Psoas muscle (tissue), 8 donors: ENCODE measurements around the gene CCND2. TPM values are rescaled to one million over a fixed set of nuclear protein-coding genes. Genes with fewer than 3 reads are reported as not detected.

Experiments
- ATAC-seq, 4 donors: fragments of 200-7000 bp; cut with Tn5 transposase; one replicate each; pipeline ENCODE4 v1.9.1; 2020; ENCODE audit warnings: moderate library complexity in 3 of 4, mild to moderate bottlenecking in 2 of 4
- DNase-seq, 2 donors: peaks; one replicate each; pipeline ENCODE4 v3.0.0-alpha.2; 2020
- H3K27ac ChIP-seq: fragments of 200-600 bp; one replicate; pipeline ENCODE4 v1.8.0; 2022
- H3K27me3 ChIP-seq, 3 donors: fragments of 200-600 bp in 1 of 3; one replicate each; pipeline versions ENCODE4 v1.6.1 to v1.8.0; 2013 to 2022; ENCODE audit warnings: low read length in 2 of 3, mild to moderate bottlenecking in 2 of 3, moderate library complexity in 1 of 3; ENCODE audit not compliant: insufficient read depth in 3 of 3
- H3K36me3 ChIP-seq, 2 donors: fragments of 200-600 bp in 1 of 2; one replicate each; pipeline versions ENCODE4 v1.6.1 to v1.8.0; 2013 to 2022; ENCODE audit warnings: low read depth in 1 of 2, mild to moderate bottlenecking in 1 of 2, moderate library complexity in 1 of 2; ENCODE audit not compliant: insufficient read depth in 1 of 2
- H3K4me1 ChIP-seq: fragments of 200-600 bp; one replicate; pipeline ENCODE4 v1.8.0; 2022
- H3K4me3 ChIP-seq: fragments of 200-600 bp; one replicate; pipeline ENCODE4 v1.8.0; 2022; ENCODE audit warnings: mild to moderate bottlenecking
- H3K9me3 ChIP-seq: fragments of 200-600 bp; one replicate; pipeline ENCODE4 v1.8.0; 2022
- WGBS, 3 donors: extraction: QIAGEN DNeasy Blood & Tissue Kit; methylation state at CpG; one replicate each; pipeline versions ENCODE4 v1.1.6 to v1.1.7; 2013; 5-methylcytosine and 5-hydroxymethylcytosine counted together
- intact Hi-C, 2 donors: fragments of 100-400 bp; cut with DNase I; formaldehyde crosslinking; loops; one replicate each; pipeline versions ENCODE4 v1.11.0 to v1.14.2; 2022
- polyA plus RNA-seq, 3 donors: library from polyadenylated mRNA; stranded (reverse); fragments of 200-250 nt; gene quantifications; one replicate each; pipeline ENCODE4 v1.2.3, GENCODE V29; 2013
- total RNA-seq, 4 donors: library from RNA; stranded (reverse); fragmentation: NEBNext Ultra II Directional in 2 of 4; extraction: Animal tissue kit (Norgen Biotek cat#: 25700) in 2 of 4; gene quantifications; one replicate each; pipeline versions ENCODE4 v1.2.1 to v1.2.4, GENCODE V29; 2021 to 2023
- TF ChIP-seq, protein P1 (sequence below): fragments of 200-600 bp; IDR thresholded peaks from one replicate; pipeline ENCODE4 v1.8.0; 2022; ENCODE audit warnings: antibody characterized with exemption
- donor health status: healthy with polysubstance abuse.
- donor health status: DM: no; HTN: no; CAD: no; lungs with moderate emphysema.
- donor health status: Bipolar disorder and iron deficiency.
- donor health status: healthy.
- donor health status: DM: yes; HTN: yes; CAD: no.
- donor health status: DM: no; HTN: no; CAD: no.
- donor health status: DM: no; HTN: no; CAD: no.
- donor health status: DM: yes; HTN: yes; CAD: no.

The CCND2 gene
- total and polyA plus RNA-seq, 7 donors: 0.31 to 10.1 (median 3.3) TPM

DNA sequence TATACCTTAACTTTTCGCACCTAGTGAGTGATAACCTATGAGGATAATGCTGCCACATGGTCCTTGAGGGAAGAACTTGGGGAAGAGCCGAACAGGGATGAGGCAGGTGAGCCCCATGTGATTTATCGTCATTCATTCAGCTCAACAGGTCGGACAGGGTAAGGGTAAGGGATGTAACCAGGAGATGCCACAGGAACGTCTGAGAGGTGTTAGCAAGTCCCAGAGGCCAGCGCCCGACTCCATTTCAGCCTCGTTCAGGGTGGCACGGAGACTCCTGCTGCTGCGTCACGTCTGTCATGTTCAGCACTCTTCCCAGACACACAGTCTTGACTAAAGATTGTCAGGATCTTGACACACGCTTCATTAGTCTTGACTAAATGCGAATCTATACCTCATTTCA lies 24.1 kb downstream of the CCND2 start:
- TF ChIP-seq, protein P1, sequence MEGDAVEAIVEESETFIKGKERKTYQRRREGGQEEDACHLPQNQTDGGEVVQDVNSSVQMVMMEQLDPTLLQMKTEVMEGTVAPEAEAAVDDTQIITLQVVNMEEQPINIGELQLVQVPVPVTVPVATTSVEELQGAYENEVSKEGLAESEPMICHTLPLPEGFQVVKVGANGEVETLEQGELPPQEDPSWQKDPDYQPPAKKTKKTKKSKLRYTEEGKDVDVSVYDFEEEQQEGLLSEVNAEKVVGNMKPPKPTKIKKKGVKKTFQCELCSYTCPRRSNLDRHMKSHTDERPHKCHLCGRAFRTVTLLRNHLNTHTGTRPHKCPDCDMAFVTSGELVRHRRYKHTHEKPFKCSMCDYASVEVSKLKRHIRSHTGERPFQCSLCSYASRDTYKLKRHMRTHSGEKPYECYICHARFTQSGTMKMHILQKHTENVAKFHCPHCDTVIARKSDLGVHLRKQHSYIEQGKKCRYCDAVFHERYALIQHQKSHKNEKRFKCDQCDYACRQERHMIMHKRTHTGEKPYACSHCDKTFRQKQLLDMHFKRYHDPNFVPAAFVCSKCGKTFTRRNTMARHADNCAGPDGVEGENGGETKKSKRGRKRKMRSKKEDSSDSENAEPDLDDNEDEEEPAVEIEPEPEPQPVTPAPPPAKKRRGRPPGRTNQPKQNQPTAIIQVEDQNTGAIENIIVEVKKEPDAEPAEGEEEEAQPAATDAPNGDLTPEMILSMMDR: no peak
- ATAC-seq (no peak), DNase-seq (no peak)
- Histone ChIP-seq H3K27ac (no peak overlapping the region), H3K4me1 (no peaks in the 10 kb centered on the region), H3K4me3 (no peak overlapping the region), H3K36me3 (no peaks in the 10 kb centered on the region), H3K27me3 (no peaks in the 10 kb centered on the region), H3K9me3 (no peaks in the 10 kb centered on the region)
- intact Hi-C loops: no loop called here
- 85 to 95% (median 87%) methylated on average over 13 of the region's 13 CpGs for WGBS, 3 donors

DNA sequence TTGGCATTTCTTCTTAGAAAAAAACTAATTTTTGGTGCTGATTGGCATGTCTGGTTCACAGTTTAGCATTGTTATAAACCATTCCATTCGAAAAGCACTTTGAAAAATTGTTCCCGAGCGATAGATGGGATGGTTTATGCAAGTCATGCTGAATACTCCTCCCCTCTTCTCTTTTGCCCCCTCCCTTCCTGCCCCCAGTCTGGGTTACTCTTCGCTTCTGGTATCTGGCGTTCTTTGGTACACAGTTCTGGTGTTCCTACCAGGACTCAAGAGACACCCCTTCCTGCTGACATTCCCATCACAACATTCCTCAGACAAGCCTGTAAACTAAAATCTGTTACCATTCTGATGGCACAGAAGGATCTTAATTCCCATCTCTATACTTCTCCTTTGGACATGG lies 27.3 kb downstream of the CCND2 start:
- DNase-seq (no peak), ATAC-seq (no peak)
- Histone ChIP-seq H3K9me3 (no peaks in the 10 kb centered on the region), H3K36me3 (no peaks in the 10 kb centered on the region), H3K4me1 (no peaks in the 10 kb centered on the region), H3K27me3 (no peaks in the 10 kb centered on the region), H3K4me3 (no peak overlapping the region), H3K27ac (no peak overlapping the region)
- intact Hi-C loops: no loop called here
- TF ChIP-seq, protein P1: no peak
- 73 to 87% (median 73%) methylated on average over 5 of the region's 5 CpGs for WGBS, 3 donors

DNA sequence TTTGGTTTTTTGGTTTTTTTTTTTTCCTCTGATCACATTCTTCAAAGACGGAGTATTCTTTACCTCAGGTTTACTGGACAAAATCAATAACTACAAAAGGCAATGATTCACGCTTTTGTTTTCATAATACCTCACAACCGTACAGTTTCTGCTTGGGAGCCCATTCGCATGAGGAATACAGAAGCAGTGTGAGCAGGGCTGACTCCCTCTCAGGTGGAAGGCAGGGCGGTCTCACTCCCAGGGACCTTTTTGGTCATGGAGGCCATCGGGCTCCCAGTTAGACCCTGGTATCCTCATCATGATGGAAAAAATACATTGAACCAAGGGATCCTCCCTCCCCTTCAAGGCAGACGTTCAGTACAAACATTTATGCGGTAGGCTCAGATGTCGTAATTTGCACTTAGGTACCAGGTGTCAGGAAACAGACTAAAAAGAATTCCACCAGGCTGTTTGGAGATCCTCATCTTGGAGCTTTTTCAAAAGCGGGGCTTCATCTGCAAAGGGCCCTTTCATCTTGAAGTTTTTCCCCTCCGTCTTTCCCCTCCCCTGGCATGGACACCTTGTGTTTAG lies 28.5 kb downstream of the CCND2 start:
- Histone ChIP-seq H3K4me1 (no peaks in the 10 kb centered on the region), H3K4me3 (no peak overlapping the region), H3K9me3 (no peaks in the 10 kb centered on the region), H3K27ac (no peak overlapping the region), H3K36me3 (no peaks in the 10 kb centered on the region), H3K27me3 (no peaks in the 10 kb centered on the region)
- ATAC-seq: no peak
- WGBS, 3 donors: 90 to 92% (median 90%) methylated on average over 11 of the region's 11 CpGs
- TF ChIP-seq, protein P1: no peak
- no peak for DNase-seq
- intact Hi-C loops: no loop called here

GRCh38 chr12:4302881-4303280 lies 29.3 kb downstream of the CCND2 start:
- intact Hi-C loops: no loop called here
- H3K4me1 ChIP-seq: peaks cover under 1% of the 10 kb centered on the region
- WGBS, 3 donors: 75 to 82% (median 78%) methylated on average over 8 of the region's 8 CpGs

More at GRCh38 chr12:4302881-4303280, 29.3 kb downstream of the CCND2 start:
- Histone ChIP-seq H3K9me3 (no peaks in the 10 kb centered on the region), H3K27ac (no peak overlapping the region), H3K4me3 (no peak overlapping the region), H3K27me3 (no peaks in the 10 kb centered on the region), H3K36me3 (no peaks in the 10 kb centered on the region)
- ATAC-seq (no peak), DNase-seq (no peak)
- TF ChIP-seq, protein P1: no peak
